Left cardiac atrium (tissue), 4 donors: Measurements from ENCODE around the gene CTCFL. TPM values are rescaled to one million over a fixed set of nuclear protein-coding genes. Genes with fewer than 3 reads are reported as not detected.
"Not testable (repeated sequence)": the region's sequence is repeated elsewhere in the genome, so short reads cannot be mapped to it uniquely, and the experiment has no call there.

Experiments
- ATAC-seq, 2 donors: fragments of 200-7000 bp; cut with Tn5 transposase; one replicate each; pipeline ENCODE4 v1.9.1; 2020; ENCODE audit warnings: mild to moderate bottlenecking in 2 of 2, moderate library complexity in 2 of 2
- DNase-seq: peaks from one replicate; pipeline ENCODE4 v3.0.0-alpha.2; 2020
- intact Hi-C, 2 donors: fragments of 100-400 bp; cut with DNase I; formaldehyde crosslinking; loops; one replicate each; pipeline versions ENCODE4 v1.14.1 to v1.15.1; 2022 to 2023
- total RNA-seq, 2 donors: library from RNA; stranded (reverse); fragmentation: NEBNext Ultra II Directional; extraction: Animal tissue kit (Norgen Biotek cat#: 25700); gene quantifications; one replicate each; pipeline ENCODE4 v1.2.1, GENCODE V29; 2021
- donor health status: DM: no; HTN: yes; CAD: no.
- donor health status: DM: no; HTN: yes; CAD: no; lungs with severe emphysema.
- donor health status: DM: yes; HTN: yes; CAD: no.
- donor health status: Dilated cardiomyopathy.

Gene CTCFL
- total RNA-seq, 2 donors from 2014 or later: not detected

GRCh38 chr20:57493091-57493615 lies 31.8 kb downstream of the CTCFL start:
- DNase-seq (no peak), ATAC-seq (no peak)
- intact Hi-C loops: loop anchor here (5.0 kb wide), 2 partner anchors 96 to 101 kb away; partner anchors contain the start of gene RBM38 (in 1 of the 2)

GRCh38 chr20:57491373-57491772 lies 33.6 kb downstream of the CTCFL start:
- ATAC-seq (peak in 1 of 2 donors; percentile 13), DNase-seq (no peak)
- intact Hi-C loops: loop anchor here (5.0 kb wide), 2 partner anchors 94 to 99 kb away; partner anchors contain the start of gene RBM38 (in 1 of the 2)

GRCh38 chr20:57488277-57488676 lies 36.7 kb downstream of the CTCFL start:
- ATAC-seq, intact Hi-C loops, DNase-seq: not testable (repeated sequence)

- DNase-seq: no peak
- ATAC-seq: no peak
- intact Hi-C loops: no loop called here
Observed at GRCh38 chr20:57485770-57486169, 39.2 kb downstream of the CTCFL start.

- DNase-seq: no peak
Observed at GRCh38 chr20:57484772-57485171, 40.2 kb downstream of the CTCFL start.

GRCh38 chr20:57483287-57484050 lies 41.5 kb downstream of the CTCFL start:
- ATAC-seq (no peak), DNase-seq (no peak)
- intact Hi-C loops: no loop called here

More at GRCh38 chr20:57484772-57485171, 40.2 kb downstream of the CTCFL start:
- intact Hi-C loops: no loop called here
- peak in 1 of 2 donors; percentile 58 for ATAC-seq

- ATAC-seq (no peak), DNase-seq (no peak)
- intact Hi-C loops: no loop called here
Observed at GRCh38 chr20:57482796-57483195, 42.1 kb downstream of the CTCFL start.

GRCh38 chr20:57482148-57482547 lies 42.8 kb downstream of the CTCFL start:
- DNase-seq (no peak), ATAC-seq (no peak)
- intact Hi-C loops: no loop called here

GRCh38 chr20:57481281-57481711 lies 43.6 kb downstream of the CTCFL start:
- no peak for DNase-seq
- peak; percentile 42 to 51 for ATAC-seq
- intact Hi-C loops: no loop called here

- intact Hi-C loops: no loop called here
- no peak for DNase-seq
Observed at GRCh38 chr20:57480444-57481160, 44.3 kb downstream of the CTCFL start.

GRCh38 chr20:57479196-57479595 lies 45.7 kb downstream of the CTCFL start:
- DNase-seq (no peak), ATAC-seq (no peak)
- intact Hi-C loops: no loop called here

More at GRCh38 chr20:57480444-57481160, 44.3 kb downstream of the CTCFL start:
- peak; percentile 42 to 53 for ATAC-seq

GRCh38 chr20:57478176-57478575 lies 46.8 kb downstream of the CTCFL start:
- intact Hi-C loops: no loop called here
- ATAC-seq (no peak), DNase-seq (no peak)

- ATAC-seq (no peak), DNase-seq (no peak)
- intact Hi-C loops: no loop called here
Observed at GRCh38 chr20:57476641-57477461, 48.1 kb downstream of the CTCFL start.

- no peak for DNase-seq
- ATAC-seq: peak; percentile 15 to 31
- intact Hi-C loops: no loop called here
Observed at GRCh38 chr20:57476084-57476526, 48.8 kb downstream of the CTCFL start.

GRCh38 chr20:57475388-57476083 lies 49.4 kb downstream of the CTCFL start:
- intact Hi-C loops: no loop called here
- DNase-seq (no peak), ATAC-seq (no peak)

- intact Hi-C loops: no loop called here
- no peak for DNase-seq
- no peak for ATAC-seq
Observed at GRCh38 chr20:57474816-57475215, 50.1 kb downstream of the CTCFL start.

GRCh38 chr20:57474205-57474604 lies 50.7 kb downstream of the CTCFL start:
- ATAC-seq (no peak), DNase-seq (no peak)
- intact Hi-C loops: no loop called here

GRCh38 chr20:57473246-57474048 lies 51.5 kb downstream of the CTCFL start:
- peak; percentile 23 to 38 for ATAC-seq
- intact Hi-C loops: no loop called here
- no peak for DNase-seq
